Activated naive CD4-positive, alpha-beta T cell treated with anti-CD3 and anti-CD28 coated beads, Interleukin-2, amount 50 U/mL, for 16 hours (primary cell): ENCODE data around the gene SULT1C4.

Experiments used
- DNase-seq: peaks from one replicate; pipeline ENCODE4 v3.0.0-alpha.2; 2020

SULT1C4 gene

GRCh38 chr2:108376774-108377173 lies 980 bp upstream of the SULT1C4 start:
- no peak for DNase-seq

- DNase-seq = no peak
Measured at GRCh38 chr2:108377401-108377800, 353 bp upstream of the SULT1C4 start.

DNA sequence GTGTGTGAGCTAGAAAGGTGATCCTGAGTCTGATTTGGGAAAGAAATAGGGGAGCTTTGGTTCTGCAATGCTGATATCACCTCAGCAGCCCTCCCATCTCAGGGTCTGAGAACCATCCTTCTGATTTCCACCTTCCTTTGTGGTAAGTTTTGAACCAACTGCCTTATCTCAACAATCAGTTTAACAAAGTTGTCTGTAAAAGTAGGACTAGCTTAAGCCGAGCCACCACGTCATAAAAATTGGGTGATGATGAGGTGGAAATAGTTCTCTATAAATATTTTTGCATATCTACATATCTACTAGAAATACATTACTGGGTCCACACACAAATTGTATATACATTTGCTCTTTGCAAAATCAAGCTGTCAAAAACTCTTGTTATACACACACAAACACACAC lies 1.1 kb downstream of the SULT1C4 start:
- no peak for DNase-seq

DNA sequence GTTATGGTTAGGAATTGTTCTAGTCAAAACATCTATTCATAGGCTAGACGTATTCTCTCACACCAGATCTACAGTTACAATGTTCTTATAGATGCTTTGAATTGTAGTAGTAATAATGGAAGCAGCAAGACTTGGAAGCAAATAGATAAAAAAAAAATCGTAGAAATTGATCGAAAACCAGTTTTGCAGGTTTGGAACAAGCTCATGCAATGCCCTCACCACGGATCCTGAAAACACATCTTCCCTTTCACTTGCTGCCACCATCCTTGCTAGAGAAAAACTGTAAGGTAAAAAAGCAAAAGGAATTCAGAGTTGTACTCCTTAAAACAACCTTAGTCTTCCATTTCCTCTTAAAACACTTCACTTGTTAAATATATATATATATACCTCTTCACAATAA lies 4.4 kb downstream of the SULT1C4 start:
- no peak for DNase-seq

- DNase-seq = no peak
Measured at GRCh38 chr2:108383146-108383830, 5.5 kb downstream of the SULT1C4 start.

DNA sequence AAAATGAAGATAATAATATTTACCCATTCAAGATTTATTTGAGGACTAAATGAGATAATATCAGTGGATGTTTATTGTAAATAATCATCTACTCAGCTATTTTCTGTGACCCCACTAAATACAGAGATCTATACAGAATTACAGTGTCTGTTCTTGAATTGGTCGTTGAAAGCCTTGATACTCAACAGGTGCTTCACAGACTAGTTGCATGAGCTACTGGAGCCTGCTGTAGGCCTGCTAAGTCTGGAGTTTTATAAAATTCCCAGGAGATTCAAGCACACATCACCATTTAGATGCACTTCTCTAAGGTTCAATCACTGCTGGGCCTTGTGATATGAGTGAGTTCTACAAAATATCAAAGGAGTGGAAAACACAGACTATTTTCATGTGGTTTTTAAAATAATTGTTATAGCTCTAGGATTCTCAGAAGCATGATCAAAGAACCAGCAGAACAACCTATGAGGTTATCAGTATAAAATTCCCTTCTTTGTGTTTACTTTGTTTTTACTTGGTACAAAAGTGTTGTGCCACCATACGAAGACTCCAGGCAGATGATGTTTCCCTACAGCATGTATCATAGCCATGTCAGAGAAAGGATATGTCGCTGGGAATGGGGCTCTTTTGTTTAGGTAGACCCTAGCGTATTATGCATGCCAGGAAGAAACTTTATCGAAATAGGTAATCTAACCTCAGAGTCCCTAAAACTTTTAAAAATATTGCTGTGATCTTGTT lies 7.1 kb downstream of the SULT1C4 start:
- no peak for DNase-seq

DNA sequence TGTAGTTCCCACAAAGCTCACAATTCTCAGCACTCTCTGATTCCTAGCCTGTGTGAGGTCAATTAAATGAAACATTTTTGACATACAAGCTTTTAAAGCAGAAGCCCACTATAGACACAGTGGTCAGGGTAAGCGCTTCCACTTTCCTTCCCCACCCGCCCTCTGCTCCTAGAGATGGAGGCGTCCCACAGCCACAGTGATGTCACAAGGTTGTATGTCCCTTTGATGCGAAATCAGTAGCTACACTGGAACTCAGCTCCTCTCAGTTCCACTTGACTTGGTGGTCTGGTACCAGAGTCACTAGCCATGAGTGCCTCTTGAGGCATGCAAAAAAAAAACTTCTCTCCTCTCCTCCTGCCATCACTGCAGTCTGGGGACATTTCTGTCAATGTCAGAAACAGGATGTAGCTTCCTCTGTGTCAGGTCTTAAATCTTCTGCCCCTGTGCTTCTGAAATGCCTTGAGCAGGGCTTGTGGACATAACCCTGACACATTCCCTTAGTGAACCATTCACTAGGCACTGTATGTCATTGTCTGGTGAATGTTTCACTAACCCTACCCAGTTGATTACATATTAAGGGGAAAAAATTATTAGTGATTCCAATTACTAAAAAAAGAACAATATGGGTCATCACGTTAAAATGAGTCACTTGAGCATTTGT lies 7.8 kb downstream of the SULT1C4 start:
- no peak for DNase-seq

GRCh38 chr2:108388045-108388444 lies 10.3 kb downstream of the SULT1C4 start:
- DNase-seq = no peak

DNA sequence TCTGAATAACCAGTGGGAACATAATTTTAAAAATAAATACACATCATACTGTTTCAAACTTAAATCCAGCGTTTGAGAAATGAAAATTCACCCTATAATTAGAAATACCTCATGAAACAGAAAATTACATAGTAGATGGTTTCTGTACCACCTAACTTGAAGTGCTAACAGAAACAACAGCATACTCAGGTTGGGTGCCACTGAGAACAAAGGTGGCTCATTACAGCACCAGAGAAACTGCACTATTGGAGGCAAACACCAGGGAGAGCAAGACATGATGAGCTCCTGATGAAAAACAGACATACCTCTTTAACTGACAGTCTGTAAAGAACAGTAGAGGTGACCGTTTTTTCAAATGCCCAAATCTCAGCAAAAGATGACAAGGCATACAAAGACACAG lies 12.6 kb downstream of the SULT1C4 start:
- no peak for DNase-seq

DNA sequence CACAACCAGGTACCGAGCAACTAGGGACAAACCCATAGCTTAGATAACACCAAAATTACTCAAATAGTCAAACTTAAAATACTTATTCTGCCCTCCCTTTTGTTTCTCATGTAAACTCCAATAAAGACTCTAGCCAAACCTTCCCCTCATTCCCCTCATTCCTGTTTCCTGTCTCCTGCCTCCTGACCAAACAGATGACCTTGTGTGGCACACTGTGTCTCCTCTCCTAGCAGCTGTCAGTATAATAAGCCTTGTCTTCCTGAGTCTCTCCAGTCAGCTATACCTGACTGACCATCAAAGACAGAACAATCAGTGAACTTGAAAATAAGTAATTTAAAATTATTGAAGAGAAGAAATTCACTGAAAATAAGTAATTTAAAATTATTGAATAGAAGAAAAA lies 14.3 kb downstream of the SULT1C4 start:
- no peak for DNase-seq

DNA sequence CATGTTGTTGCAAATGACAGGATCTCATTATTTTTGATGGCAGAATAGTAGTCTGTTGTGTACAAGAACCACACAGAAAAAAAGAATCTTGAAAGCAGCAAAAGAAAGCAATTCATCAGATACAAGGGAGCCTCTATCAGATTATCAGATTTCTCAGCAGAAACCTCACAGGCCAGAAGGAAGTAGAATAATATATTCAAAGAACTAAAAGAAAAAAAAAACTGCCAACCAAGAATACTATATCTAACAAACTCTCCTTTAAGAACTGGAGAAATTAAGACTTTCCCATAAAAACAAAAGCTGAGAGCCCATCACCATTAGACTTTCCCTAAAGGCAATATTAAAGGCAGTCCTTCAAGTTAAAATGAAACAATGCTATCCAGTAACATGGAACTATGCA lies 15.4 kb downstream of the SULT1C4 start:
- DNase-seq = no peak

DNA sequence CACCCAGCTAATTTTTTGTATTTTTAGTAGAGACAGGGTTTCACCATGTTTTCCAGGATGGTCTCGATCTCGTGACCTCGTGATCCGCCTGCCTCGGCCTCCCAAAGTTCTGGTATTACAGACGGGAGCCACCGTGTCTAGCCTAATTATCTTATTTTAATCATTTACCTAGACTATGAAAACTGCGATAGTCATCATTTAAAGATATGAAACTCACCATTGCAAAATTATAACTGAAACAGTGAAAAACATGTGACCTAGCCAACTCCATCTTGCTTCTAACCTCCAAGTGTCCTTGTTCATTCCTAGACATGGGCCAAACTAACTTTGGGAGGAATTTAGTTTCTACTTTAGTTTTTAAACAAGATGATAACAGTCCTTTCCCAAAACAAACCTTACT lies 17.4 kb downstream of the SULT1C4 start:
- no peak for DNase-seq

- DNase-seq = no peak
Measured at GRCh38 chr2:108396845-108397244, 19.1 kb downstream of the SULT1C4 start.

DNA sequence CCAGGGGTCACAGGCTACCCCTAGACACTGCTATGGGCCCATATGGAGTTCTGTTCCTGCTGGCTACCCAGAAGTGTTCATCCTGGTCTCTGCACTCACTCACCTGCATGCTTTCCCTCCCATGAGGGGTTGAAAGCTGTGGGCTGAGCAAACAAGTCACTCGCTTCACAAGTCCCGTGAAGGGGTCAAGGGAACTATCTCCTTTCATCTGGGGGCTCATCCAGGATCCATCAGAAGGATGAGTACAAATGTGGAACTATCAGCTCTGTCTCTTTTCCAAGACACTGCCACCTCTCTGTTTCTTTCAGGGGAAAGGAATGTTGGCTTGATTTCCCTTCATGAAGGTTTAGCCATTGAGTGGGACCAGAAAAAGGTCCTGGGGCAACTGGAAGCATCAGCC lies 21.7 kb downstream of the SULT1C4 start:
- DNase-seq = no peak

GRCh38 chr2:108401800-108402199 lies 24.0 kb downstream of the SULT1C4 start:
- DNase-seq = no peak

DNA sequence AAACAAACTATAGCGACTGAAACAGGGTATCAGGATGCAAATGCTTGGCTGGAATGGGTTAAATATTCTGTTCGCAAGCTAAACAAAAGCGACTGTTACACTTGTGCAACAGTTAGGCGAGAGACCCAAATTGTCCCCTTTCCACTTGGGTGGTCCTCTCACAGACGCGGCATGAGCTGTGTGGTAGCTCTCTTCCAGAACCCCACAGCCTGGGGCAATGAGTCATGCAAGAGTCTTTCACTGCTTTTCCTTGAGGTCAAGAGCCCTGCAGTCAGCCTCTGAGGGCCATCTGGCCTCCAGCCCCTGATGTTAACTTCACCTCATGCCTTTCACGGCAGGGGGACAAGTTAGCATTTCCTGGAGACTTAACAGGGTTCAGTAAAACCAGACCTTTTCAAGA lies 25.7 kb downstream of the SULT1C4 start:
- DNase-seq = no peak

DNA sequence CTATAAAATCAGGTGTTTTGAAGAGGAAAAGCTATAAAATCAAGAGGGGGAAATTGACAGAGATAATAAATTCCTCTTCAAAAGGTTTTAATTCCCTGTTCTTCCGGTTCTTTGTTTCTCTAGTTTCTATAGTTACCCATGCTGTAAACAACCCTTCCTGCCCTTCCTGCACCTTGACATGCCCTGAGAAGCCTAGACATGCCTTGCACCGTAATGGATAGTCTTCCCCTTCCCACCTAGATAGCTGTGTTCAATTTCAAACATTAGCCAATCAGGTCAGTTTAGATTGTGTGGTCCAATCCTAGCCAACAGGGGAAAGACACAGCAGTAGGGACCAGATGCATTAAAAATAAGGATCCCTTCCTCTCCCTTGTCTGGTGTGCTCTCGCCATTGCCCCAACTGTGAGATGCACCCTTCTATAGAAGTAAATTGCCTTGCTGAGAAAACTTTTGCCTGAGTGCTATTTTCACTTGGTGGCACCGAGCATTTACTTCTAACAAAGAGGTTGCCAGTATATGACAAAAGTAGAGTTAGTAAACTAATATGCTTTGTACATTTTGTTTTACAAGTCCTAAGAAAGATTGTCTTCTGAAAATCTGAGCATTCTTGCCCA lies 27.1 kb downstream of the SULT1C4 start:
- no peak for DNase-seq

GRCh38 chr2:108407864-108408729 lies 30.3 kb downstream of the SULT1C4 start:
- DNase-seq = no peak

DNA sequence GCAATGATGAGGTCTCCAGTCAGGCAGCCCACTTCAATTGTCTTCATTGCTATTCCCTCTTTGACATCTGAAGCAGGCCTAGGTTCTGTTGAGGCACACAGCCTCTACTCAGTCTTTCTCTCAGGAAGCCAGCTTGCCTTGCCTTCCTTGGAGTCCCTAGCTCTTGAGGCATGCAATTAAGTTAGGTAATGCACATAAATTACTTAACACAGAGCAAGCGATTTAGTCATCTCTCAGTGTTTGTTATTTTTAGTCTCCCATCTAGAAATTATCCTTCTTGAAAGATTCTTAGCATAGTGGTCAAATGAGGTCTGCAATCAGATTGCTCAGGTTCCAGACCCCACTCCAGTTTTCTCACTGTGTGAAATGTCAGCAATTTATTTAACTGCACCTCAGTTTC lies 32.0 kb downstream of the SULT1C4 start:
- DNase-seq = no peak

GRCh38 chr2:108412995-108413710 lies 35.4 kb downstream of the SULT1C4 start:
- no peak for DNase-seq

DNA sequence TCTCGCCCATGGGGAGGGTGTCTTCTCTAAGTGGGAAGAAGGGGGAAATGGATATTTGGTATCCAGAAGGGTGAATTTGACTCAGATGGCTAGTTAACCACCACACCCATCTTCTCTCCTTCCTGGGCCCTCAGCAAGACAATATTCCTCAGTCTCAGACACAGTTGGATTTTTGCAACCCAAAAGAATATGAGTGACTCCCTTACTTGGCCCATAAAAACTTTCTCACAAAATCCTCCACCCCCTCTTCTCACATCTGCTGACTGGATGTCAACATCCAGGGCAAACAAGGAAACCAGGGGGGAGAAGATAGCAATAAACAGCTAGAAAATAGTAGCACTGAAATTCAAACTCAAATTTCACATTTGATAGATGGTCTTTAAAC lies 35.9 kb downstream of the SULT1C4 start:
- DNase-seq = no peak

DNA sequence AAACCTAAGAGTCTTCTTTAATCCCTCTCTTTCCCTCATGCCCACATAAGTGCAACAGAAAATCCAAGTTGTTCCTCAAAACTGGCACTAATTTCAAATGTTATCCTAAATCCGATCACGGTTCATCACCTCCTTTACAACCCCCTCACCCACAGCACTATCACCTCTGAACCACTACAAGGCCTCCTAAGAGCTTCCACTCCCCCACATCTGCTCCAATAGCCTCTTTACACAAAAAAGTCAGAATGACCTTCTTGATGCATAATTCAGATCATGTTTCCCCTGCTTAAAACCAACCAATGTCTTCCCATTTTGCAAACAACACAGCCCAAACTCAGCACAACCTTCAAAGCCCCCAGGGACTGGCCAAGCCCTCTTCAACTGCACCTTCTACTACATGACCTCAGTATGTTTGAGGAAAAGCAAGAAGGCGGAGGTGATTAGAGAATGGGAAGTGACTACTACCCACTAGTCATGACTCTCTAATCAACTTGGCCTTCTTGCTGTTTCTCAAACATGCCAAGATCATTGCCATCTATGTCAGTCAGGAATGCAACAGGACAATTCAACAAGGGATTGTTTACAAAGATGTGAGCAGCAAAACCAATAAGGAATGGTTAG lies 36.6 kb downstream of the SULT1C4 start:
- no peak for DNase-seq
